ENCODE results near the gene MEI4. TPM values are rescaled to one million over a fixed set of nuclear protein-coding genes. Genes with fewer than 3 reads are reported as not detected.

MEI4 gene
- total and polyA plus RNA-seq, 2 of the 8 experiments (the other 6 are each of a cell fraction or from before 2014, with no cell fraction given): 0.05 to 0.24 TPM

DNA sequence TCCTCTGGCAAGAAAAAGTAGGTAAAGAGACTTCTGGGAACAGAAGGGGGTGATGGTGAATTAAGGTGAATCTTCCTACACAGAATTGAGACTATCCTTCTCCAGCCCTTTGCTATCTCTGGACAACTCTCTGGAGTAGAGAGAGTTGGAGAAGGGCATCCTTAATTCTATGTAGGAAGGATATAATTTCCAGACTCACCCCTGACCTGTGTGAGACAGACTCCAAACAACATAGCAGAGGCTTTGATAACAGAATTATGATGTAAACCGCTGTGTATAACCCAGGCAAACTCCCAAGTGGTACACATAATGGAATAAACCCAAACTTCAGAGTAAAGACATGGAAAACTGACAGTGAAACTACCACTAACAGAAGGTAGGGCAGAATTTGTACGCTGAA is 186.5 kb downstream of the MEI4 start:
- Histone ChIP-seq H3K4me2 (ENCODE audit: insufficient read depth in 1 of 2, low read depth in 2 of 2, low read length in 2 of 2) (no peak overlapping the region), H3K18ac (ENCODE audit: extremely low read depth, low read length) (no peak overlapping the region), H3K9me3 (ENCODE audit: insufficient read depth in 2 of 2, low read depth in 1 of 2, low read length in 1 of 2) (no peaks in the 10 kb centered on the region), H3K4me1 (replicated peaks in 1 of 4; ENCODE audit: control insufficient read depth in 3 of 4, insufficient read depth in 4 of 4, low read length in 3 of 4) (no peaks in the 10 kb centered on the region), H2AFZ (ENCODE audit: low read length) (no peak overlapping the region), H4K91ac (replicated peaks; ENCODE audit: insufficient read length, low read length) (no peak overlapping the region), H2BK120ac (replicated peaks; ENCODE audit: low read depth, low read length) (no peak overlapping the region), H2BK15ac (ENCODE audit: low read length) (no peak overlapping the region), H3K14ac (ENCODE audit: insufficient read length) (no peak overlapping the region), H4K20me1 (replicated peaks in 1 of 2; ENCODE audit: control insufficient read depth in 1 of 2, insufficient read depth in 2 of 2, low read length in 2 of 2) (no peaks in the 10 kb centered on the region), H3K23me2 (ENCODE audit: low read depth, low read length) (no peaks in the 10 kb centered on the region), H2AK5ac (ENCODE audit: low read depth, low read length) (no peak overlapping the region), H3K27ac (ENCODE audit: low read depth, low read length) (no peak overlapping the region), H3K4ac (replicated peaks; ENCODE audit: insufficient read length, low read depth, low read length) (no peak overlapping the region), H3K27me3 (replicated peaks in 1 of 4; ENCODE audit: control insufficient read depth in 3 of 4, extremely low read depth in 1 of 4, insufficient read depth in 3 of 4, low read length in 3 of 4) (no peaks in the 10 kb centered on the region), H3K79me2 (ENCODE audit: control insufficient read depth in 1 of 2, insufficient read depth in 2 of 2, low read length in 2 of 2) (no peaks in the 10 kb centered on the region), H3K23ac (ENCODE audit: insufficient read length) (no peak overlapping the region), H2BK5ac (ENCODE audit: low read depth, low read length) (no peak overlapping the region), H3K4me3 (ENCODE audit: extremely low read depth in 1 of 4, insufficient read depth in 2 of 4, low read depth in 3 of 4, low read length in 4 of 4) (no peak overlapping the region), H2BK20ac (ENCODE audit: low read length) (no peak overlapping the region), H4K5ac (ENCODE audit: insufficient read length, low read depth, low read length) (no peak overlapping the region), H3K36me3 (ENCODE audit: control insufficient read depth in 2 of 4, insufficient read depth in 4 of 4, low read length in 3 of 4) (no peaks in the 10 kb centered on the region), H3K79me1 (ENCODE audit: low read depth, low read length) (no peaks in the 10 kb centered on the region), H2BK12ac (ENCODE audit: low read depth, low read length) (no peak overlapping the region), H3K56ac (replicated peaks; ENCODE audit: insufficient read length, low read depth, low read length) (no peak overlapping the region), H4K8ac (ENCODE audit: extremely low read depth, insufficient read depth, low read length) (no peak overlapping the region), H3K9ac (replicated peaks in 1 of 4; ENCODE audit: extremely low read depth in 1 of 4, low read depth in 3 of 4, low read length in 3 of 4) (no peak overlapping the region)
- WGBS, 2 experiments (ENCODE audit: extremely low coverage in 1 of 2, insufficient coverage in 1 of 2, insufficient read length in 1 of 2, insufficient replicate concordance in 2 of 2, low coverage in 1 of 2, low lambda C conversion rate in 2 of 2, missing lambda C conversion rate in 1 of 2): 67% methylated on average over 2 of the region's 2 CpGs; no CpG with 5 or more reads in 1 of the 2 experiments
- ChIA-PET CTCF (ENCODE audit: partially characterized antibody) (no interaction called here), POLR2A (ENCODE audit: partially characterized antibody) (no interaction called here)
- DNase-seq (ENCODE audit: low read depth in 1 of 2, low spot score in 2 of 2): no peak
- no peak for FAIRE-seq
- TF ChIP-seq BRCA1 (IDR thresholded peaks at IDR 0.05; ENCODE audit: low read depth, low read length) (no peak), YY1 (IDR thresholded peaks at IDR 0.05; ENCODE audit: low read depth, low read length) (no peak), CHD1 (IDR thresholded peaks at IDR 0.05; ENCODE audit: low read depth, low read length) (no peak), SUZ12 (IDR thresholded peaks at IDR 0.05; ENCODE audit: low read length) (no peak), SIN3A (conservative IDR thresholded peaks at IDR 0.05 in 1 of 2, IDR thresholded peaks at IDR 0.05 in 1 of 2; ENCODE audit: low read depth in 1 of 2, low read length in 2 of 2) (no peak), TAF1 (IDR thresholded peaks at IDR 0.05; ENCODE audit: low read depth, low read length) (no peak), TAF7 (optimal IDR thresholded peaks at IDR 0.05; ENCODE audit: borderline replicate concordance, low read depth, low read length) (no peak), EGR1 (IDR thresholded peaks at IDR 0.05; ENCODE audit: borderline replicate concordance, low read depth, low read length) (no peak), NRF1 (IDR thresholded peaks at IDR 0.05; ENCODE audit: low read depth, low read length) (no peak), FOSL1 (IDR thresholded peaks at IDR 0.05; ENCODE audit: insufficient read depth, low read depth, low read length) (no peak), RBBP5 (IDR thresholded peaks at IDR 0.05; ENCODE audit: borderline replicate concordance, low read depth, low read length) (no peak)
- TF ChIP-seq, protein P1, sequence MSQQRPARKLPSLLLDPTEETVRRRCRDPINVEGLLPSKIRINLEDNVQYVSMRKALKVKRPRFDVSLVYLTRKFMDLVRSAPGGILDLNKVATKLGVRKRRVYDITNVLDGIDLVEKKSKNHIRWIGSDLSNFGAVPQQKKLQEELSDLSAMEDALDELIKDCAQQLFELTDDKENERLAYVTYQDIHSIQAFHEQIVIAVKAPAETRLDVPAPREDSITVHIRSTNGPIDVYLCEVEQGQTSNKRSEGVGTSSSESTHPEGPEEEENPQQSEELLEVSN (IDR thresholded peaks at IDR 0.05): no peak
- TF ChIP-seq, protein P2, sequence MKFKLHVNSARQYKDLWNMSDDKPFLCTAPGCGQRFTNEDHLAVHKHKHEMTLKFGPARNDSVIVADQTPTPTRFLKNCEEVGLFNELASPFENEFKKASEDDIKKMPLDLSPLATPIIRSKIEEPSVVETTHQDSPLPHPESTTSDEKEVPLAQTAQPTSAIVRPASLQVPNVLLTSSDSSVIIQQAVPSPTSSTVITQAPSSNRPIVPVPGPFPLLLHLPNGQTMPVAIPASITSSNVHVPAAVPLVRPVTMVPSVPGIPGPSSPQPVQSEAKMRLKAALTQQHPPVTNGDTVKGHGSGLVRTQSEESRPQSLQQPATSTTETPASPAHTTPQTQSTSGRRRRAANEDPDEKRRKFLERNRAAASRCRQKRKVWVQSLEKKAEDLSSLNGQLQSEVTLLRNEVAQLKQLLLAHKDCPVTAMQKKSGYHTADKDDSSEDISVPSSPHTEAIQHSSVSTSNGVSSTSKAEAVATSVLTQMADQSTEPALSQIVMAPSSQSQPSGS (IDR thresholded peaks at IDR 0.05; ENCODE audit: low read length): no peak

All from H1 (cell line).